ENCODE data around the gene PLSCR3.

Gene PLSCR3

DNA sequence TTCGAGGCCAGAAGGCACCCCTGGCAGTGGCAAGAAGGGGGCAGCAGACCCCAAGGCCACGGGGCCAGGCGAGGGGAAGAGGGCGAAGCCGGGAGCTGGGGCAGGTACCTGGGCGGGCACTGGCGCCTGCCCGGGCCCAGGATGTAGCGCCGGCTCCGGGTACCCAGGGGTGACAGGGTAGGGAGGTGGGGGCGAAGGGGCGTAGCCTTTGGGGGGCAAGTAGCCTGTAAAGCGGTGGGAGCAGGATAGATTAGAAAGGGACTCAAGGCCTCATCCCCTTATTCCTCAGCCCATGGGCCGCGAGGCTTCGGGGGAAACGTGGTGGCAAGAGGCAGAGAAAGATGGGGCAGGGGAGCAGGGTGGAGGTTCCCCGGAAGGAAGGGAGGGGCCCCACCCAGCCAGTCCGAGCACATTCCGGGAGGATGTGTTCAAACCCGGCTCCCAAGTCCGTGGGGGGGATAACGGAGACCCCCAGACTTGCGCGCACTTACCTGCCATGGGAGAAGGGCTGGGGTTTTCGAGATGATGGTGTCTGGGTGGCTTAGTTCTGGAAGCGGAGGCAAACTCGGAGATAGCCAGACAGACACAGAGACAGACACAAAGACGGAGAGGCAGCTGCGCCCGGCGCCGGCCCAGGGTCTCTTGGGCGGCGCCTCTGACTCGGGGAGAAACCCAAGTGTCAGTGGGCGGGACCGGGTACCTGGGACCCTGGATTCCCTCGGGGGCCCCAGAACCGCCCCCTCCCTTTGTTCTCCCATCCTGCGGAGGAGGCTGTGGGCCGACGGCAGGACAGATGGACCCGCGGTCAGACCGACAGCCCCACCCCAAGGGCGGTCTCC lies 493 bp downstream of the PLSCR3 start:
- peak overlapping the region; percentile 74 for H2AFZ ChIP-seq (ENCODE audit: low read length)

GRCh38 chr17:7392696-7393612 lies 1.4 kb downstream of the PLSCR3 start:
- Histone ChIP-seq H3K4me3 (ENCODE audit: low read length, poor library complexity, severe bottlenecking) (peak overlapping the region; percentile 74), H4K20me1 (ENCODE audit: insufficient read depth, low read length, poor library complexity, severe bottlenecking) (no peaks in the 10 kb centered on the region), H2AFZ (ENCODE audit: low read length) (no peak overlapping the region), H3K27me3 (ENCODE audit: insufficient read depth, low read length, poor library complexity, severe bottlenecking) (no peaks in the 10 kb centered on the region), H3K9ac (ENCODE audit: low read depth, low read length, poor library complexity, severe bottlenecking) (no peak overlapping the region), H3K4me2 (ENCODE audit: low read depth, low read length, poor library complexity, severe bottlenecking) (peak overlapping the region; percentile 90), H3K9me3 (ENCODE audit: insufficient read depth, low read depth, low read length) (no peaks in the 10 kb centered on the region), H3K79me2 (ENCODE audit: insufficient read depth, low read length) (no peaks in the 10 kb centered on the region), H3F3A (ENCODE audit: low read depth) (no peaks in the 10 kb centered on the region), H3K9me2 (replicated peaks; ENCODE audit: low read depth, low read length) (no peaks in the 10 kb centered on the region), H3K36me3 (ENCODE audit: insufficient read depth, low read length) (no peaks in the 10 kb centered on the region), H3K4me1 (ENCODE audit: insufficient read depth, low read length, poor library complexity, severe bottlenecking) (peaks cover 14% of the 10 kb centered on the region)
- TF ChIP-seq CTCF (conservative IDR thresholded peaks at IDR 0.05; ENCODE audit: low read length), result no peak
- TF ChIP-seq EZH2phosphoT487 (IDR thresholded peaks at IDR 0.05; ENCODE audit: borderline replicate concordance), result no peak

More for the DNA sequence above, 493 bp downstream of the PLSCR3 start:
- Histone ChIP-seq H3K27me3 (ENCODE audit: insufficient read depth, low read length, poor library complexity, severe bottlenecking) (no peaks in the 10 kb centered on the region), H3K36me3 (ENCODE audit: insufficient read depth, low read length) (no peaks in the 10 kb centered on the region), H3K4me3 (ENCODE audit: low read length, poor library complexity, severe bottlenecking) (peak overlapping the region; percentile 74), H3F3A (ENCODE audit: low read depth) (no peaks in the 10 kb centered on the region), H3K79me2 (ENCODE audit: insufficient read depth, low read length) (no peaks in the 10 kb centered on the region), H3K9me3 (ENCODE audit: insufficient read depth, low read depth, low read length) (no peaks in the 10 kb centered on the region), H4K20me1 (ENCODE audit: insufficient read depth, low read length, poor library complexity, severe bottlenecking) (no peaks in the 10 kb centered on the region), H3K9ac (ENCODE audit: low read depth, low read length, poor library complexity, severe bottlenecking) (peak overlapping the region; percentile 71), H3K4me1 (ENCODE audit: insufficient read depth, low read length, poor library complexity, severe bottlenecking) (peaks cover 14% of the 10 kb centered on the region), H3K4me2 (ENCODE audit: low read depth, low read length, poor library complexity, severe bottlenecking) (peak overlapping the region; percentile 90), H3K9me2 (replicated peaks; ENCODE audit: low read depth, low read length) (no peaks in the 10 kb centered on the region)
- TF ChIP-seq EZH2phosphoT487 (IDR thresholded peaks at IDR 0.05; ENCODE audit: borderline replicate concordance) (no peak), CTCF (conservative IDR thresholded peaks at IDR 0.05; ENCODE audit: low read length) (peak; percentile 33)

- peaks cover 14% of the 10 kb centered on the region for H3K4me1 ChIP-seq (ENCODE audit: insufficient read depth, low read length, poor library complexity, severe bottlenecking)
- H3K9me3 ChIP-seq (ENCODE audit: insufficient read depth, low read depth, low read length), result no peaks in the 10 kb centered on the region
- H3F3A ChIP-seq (ENCODE audit: low read depth), result no peaks in the 10 kb centered on the region
- H4K20me1 ChIP-seq (ENCODE audit: insufficient read depth, low read length, poor library complexity, severe bottlenecking), result no peaks in the 10 kb centered on the region
- no peak overlapping the region for H2AFZ ChIP-seq (ENCODE audit: low read length)
- no peak overlapping the region for H3K4me2 ChIP-seq (ENCODE audit: low read depth, low read length, poor library complexity, severe bottlenecking)
- no peaks in the 10 kb centered on the region for H3K36me3 ChIP-seq (ENCODE audit: insufficient read depth, low read length)
- H3K79me2 ChIP-seq (ENCODE audit: insufficient read depth, low read length), result no peaks in the 10 kb centered on the region
- H3K9ac ChIP-seq (ENCODE audit: low read depth, low read length, poor library complexity, severe bottlenecking), result no peak overlapping the region
- TF ChIP-seq CTCF (conservative IDR thresholded peaks at IDR 0.05; ENCODE audit: low read length) (no peak), EZH2phosphoT487 (IDR thresholded peaks at IDR 0.05; ENCODE audit: borderline replicate concordance) (no peak)
- H3K4me3 ChIP-seq (ENCODE audit: low read length, poor library complexity, severe bottlenecking), result no peak overlapping the region
- no peaks in the 10 kb centered on the region for H3K27me3 ChIP-seq (ENCODE audit: insufficient read depth, low read length, poor library complexity, severe bottlenecking)
- no peaks in the 10 kb centered on the region for H3K9me2 ChIP-seq (replicated peaks; ENCODE audit: low read depth, low read length)
Observed at GRCh38 chr17:7391307-7391706, 3.0 kb downstream of the PLSCR3 start.

All from Loucy (cell line).